ENCODE data around the gene SFI1.
"Not testable (repeated sequence)": the region's sequence is repeated elsewhere in the genome, so short reads cannot be mapped to it uniquely, and the experiment has no call there.

SFI1 gene, protein sequence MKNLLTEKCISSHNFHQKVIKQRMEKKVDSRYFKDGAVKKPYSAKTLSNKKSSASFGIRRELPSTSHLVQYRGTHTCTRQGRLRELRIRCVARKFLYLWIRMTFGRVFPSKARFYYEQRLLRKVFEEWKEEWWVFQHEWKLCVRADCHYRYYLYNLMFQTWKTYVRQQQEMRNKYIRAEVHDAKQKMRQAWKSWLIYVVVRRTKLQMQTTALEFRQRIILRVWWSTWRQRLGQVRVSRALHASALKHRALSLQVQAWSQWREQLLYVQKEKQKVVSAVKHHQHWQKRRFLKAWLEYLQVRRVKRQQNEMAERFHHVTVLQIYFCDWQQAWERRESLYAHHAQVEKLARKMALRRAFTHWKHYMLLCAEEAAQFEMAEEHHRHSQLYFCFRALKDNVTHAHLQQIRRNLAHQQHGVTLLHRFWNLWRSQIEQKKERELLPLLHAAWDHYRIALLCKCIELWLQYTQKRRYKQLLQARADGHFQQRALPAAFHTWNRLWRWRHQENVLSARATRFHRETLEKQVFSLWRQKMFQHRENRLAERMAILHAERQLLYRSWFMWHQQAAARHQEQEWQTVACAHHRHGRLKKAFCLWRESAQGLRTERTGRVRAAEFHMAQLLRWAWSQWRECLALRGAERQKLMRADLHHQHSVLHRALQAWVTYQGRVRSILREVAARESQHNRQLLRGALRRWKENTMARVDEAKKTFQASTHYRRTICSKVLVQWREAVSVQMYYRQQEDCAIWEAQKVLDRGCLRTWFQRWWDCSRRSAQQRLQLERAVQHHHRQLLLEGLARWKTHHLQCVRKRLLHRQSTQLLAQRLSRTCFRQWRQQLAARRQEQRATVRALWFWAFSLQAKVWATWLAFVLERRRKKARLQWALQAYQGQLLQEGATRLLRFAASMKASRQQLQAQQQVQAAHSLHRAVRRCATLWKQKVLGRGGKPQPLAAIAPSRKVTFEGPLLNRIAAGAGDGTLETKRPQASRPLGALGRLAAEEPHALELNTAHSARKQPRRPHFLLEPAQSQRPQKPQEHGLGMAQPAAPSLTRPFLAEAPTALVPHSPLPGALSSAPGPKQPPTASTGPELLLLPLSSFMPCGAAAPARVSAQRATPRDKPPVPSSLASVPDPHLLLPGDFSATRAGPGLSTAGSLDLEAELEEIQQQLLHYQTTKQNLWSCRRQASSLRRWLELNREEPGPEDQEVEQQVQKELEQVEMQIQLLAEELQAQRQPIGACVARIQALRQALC

DNA sequence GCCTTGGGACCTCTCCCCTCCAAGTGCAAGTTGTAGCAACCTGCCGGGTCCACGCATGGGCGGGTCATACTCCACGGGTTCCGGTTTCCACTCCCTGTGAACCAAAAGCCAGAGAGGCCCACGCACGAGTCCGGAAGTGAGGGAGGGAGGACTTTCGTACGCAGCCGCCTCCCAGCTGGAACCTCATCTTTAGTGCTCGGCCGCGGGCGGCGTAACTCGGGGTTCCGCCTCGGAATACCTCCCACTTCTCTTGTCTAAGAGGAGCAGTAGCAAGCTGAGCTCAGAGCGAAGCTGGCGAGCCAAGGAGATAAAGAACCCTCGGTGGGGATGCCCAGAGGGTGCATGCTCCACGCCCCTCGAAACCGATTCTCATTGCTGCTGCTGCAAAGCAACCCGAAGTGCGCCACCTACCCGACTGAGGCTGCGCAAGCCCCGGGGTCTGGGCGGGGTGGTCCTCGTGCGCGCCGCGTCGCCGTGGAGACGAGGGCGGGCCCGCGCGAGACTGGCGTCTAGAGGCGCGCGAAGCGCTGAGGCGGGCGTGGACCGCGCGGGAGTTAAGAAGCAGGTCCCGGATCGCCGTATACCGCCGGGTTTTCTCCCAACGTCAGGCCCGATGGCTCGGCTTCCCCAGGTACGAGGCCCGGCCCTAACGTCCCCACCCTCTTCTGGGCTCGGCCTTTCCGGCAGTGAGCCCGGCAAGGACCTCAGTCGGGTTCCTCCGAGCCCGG lies at the start of gene SFI1:
SFI1 (plus strand) TSS at position 530 of the 728 bp plus-strand sequence. CDS start 11,749 bp downstream, outside the sequence.
- peak; percentile 94 for DNase-seq

GRCh38 chr22:31446767-31447166 lies 49.6 kb upstream of the SFI1 start:
- no peak for DNase-seq

GRCh38 chr22:31447337-31447736 lies 49.0 kb upstream of the SFI1 start:
- DNase-seq: no peak

GRCh38 chr22:31448382-31448781 lies 48.0 kb upstream of the SFI1 start:
- DNase-seq: no peak

GRCh38 chr22:31449506-31449905 lies 46.8 kb upstream of the SFI1 start:
- no peak for DNase-seq

DNA sequence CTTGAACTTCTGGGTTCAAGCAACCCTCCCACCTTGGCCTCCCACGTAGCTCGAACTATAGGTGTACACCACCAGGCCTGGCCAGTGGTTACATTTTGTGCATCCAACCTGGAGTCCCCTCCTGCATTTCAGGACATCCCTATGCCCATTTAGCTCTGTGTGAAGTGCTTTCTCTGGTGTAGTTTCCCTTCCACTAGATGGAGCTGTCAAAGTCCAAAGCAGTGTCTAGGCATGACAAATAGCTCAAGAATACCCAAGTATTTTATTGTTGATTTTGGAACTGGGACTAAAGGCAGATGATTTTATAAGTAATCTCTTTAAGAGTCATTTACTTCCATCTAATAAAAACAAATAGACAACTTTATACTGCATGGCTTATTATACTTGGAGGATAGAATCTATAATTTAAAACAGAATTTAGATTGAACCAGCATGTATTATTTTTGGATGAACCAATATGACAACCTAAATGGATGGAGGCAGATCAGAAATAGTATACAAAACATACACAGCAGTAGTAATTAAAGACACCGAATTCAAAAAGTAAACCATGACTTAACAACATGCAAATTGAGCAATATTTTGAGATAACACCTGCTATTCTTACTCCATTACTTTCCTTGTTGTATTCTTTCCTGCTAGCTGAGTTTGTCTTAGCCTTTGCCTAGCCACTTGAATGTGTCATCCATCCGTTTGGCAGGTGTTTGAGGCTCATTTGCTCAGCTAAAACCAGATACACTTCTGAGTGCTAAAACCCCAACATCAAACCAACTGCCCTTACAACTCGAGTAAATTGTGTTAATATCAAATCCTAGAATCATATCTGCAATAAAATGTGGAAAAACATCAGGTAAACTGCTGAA lies 44.4 kb upstream of the SFI1 start:
- peak; percentile 29 for DNase-seq

DNA sequence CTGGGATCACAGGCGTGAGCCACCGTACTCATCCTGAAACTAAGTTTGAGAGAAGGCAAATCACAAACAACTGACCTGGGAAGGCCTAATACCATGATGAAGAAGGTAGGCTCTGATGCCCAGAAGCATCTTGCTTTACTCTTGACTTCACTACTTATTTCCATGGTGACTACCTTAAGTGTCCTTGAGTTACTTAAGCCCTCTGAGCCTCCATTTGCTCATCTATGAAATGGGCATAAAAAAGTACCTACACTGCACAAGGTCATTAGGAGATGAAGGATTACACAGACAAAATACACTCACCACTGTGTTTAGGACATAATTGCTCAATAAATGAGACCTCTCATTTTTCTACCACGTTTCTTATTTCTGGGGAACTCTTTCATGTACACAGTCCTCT lies 34.6 kb upstream of the SFI1 start:
- no peak for DNase-seq

GRCh38 chr22:31465307-31465706 lies 31.0 kb upstream of the SFI1 start:
- DNase-seq: no peak

- DNase-seq: no peak
Observed at GRCh38 chr22:31474743-31475142, 21.6 kb upstream of the SFI1 start.

GRCh38 chr22:31475800-31476199 lies 20.5 kb upstream of the SFI1 start:
- DNase-seq: no peak

DNA sequence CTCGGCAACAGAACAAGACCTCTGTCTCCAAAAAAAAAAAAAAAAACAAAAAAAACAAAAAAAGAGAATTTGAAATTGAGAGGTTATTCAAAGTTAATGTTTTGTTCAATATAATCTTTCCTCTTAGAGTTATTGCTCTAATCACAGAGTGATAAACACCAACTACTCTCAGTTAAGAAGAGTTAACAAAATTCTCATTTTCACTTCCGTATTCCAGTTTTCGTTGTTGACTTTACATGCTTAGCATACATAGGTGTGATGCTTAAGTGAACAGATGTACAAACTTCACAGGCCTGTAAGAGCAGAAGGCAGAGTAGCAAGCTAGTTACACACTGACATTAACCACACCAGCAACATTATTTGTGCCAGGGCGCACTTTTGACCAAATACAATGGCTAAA lies 19.0 kb upstream of the SFI1 start:
- no peak for DNase-seq

GRCh38 chr22:31481129-31481528 lies 15.2 kb upstream of the SFI1 start:
- DNase-seq: no peak

- not testable (repeated sequence) for DNase-seq
Observed at GRCh38 chr22:31482470-31482869, 13.9 kb upstream of the SFI1 start.

GRCh38 chr22:31486369-31486768 lies 10.0 kb upstream of the SFI1 start:
- DNase-seq: not testable (repeated sequence)

DNA sequence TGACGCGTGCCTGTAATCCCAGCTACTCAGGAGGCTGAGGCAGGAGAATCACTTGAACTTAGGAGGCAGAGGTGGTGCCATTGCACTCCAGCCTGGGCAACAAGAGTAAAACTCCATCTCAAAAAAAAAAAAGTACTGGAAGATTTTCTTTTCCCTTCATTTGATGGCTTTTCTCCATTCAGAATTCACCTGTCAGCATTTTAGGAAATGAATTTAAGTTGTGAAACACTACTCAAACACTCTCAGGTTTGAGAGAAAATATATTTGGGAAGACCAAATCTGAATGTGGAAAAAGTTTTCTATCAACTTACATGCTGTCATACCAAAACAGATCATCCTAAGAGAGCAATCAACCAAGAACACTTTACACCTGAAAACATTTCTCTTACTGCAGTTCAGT lies 9.4 kb upstream of the SFI1 start:
- DNase-seq: no peak

GRCh38 chr22:31488346-31488883 lies 7.9 kb upstream of the SFI1 start:
- DNase-seq: no peak

GRCh38 chr22:31488988-31489617 lies 7.2 kb upstream of the SFI1 start:
- DNase-seq: peak; percentile 43

DNA sequence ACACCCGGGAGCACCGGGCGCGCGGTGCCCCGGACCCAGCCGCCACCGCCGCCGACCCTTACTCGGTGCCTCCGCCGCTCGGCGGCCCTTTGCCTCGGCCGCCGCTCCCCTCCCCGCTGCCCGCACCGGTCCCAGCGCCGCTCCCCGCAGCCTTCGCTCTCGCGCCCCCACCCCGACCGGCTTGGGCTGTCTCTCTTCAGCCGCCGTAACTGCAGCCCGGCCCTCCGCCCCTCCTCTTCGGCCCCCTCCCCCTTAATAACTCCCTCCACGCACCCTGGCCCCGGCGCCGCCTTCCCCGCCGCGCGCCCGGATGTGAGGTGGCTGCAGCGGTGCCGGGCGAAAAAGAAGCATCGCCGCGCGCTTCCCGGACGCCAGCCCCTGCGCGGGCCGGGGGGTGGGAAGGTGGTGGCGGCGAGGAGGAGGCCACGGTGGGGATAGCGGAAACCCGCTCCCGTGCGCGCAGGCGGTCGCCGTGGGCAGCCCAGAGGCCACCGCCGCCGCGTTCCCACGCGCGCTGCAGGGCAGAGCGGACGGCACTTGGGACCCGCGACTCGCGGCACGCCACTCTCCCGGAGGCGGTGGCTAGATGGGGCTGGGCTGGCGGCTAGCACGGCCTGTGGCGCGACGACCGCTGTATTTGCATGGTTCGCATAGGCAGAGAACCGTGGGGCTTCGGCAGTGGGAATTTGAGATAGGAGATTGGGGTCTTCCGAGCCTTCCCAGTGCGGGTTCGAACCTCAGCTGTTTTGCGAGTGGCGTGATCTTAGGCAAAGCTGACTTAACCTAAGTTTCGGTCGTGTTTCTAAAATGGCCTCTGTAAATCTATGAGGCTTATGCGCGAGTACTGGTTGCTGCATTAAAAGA lies 6.5 kb upstream of the SFI1 start, which contains the start of gene EIF4ENIF1:
EIF4ENIF1 (minus strand) TSS at position 211 of the 864 bp plus-strand sequence. CDS start 1,124 bp downstream, outside the sequence.
- peak; percentile 78 for DNase-seq

DNA sequence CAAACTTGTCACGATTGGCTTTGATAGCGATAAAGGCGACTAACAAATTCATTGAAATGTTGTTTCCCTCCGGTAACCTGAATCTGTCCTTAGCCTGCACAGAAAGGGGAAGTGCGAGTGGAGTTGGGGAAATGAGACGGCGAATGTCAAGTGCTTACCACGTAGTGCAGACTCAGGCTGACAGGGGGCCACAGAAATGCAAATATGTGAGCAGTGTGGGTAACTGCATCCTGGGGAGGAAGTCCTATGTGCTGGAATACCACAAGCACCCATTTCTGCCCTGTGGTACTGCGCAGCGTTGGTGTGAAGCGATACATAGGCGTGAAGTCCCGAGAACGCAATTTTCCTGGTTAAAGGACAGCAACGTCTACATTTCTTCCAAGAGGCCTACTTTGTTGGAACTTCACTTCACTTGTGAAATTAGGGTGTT lies 5.8 kb upstream of the SFI1 start:
- peak; percentile 97 for DNase-seq
